Midbrain (tissue), 1 donor: ENCODE results near the gene OR3A2.
"Not testable (repeated sequence)": the region's sequence is repeated elsewhere in the genome, so short reads cannot be mapped to it uniquely, and the experiment has no call there.

ENCODE experiments used
- DNase-seq: peaks from one replicate; lab custom pipeline; 2025; lab: John Stamatoyannopoulos, UW

OR3A2 gene

DNA sequence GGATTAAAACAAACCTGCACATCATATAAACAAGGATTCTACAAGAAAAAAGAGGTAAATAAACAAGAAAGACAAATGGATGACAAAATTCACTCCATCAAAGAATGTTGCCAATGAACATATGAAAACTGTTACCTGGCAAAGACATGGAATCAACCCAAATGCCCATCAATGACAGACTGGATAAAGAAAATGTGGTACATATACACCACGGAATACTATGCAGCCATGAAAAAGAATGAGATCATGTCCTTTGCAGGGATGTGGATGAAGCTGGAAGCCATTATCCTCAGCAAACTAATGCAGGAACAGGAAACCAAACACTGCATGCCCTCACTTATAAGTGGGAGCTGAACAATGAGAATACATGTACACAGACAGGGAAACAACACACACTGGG is 92.6 kb downstream of the OR3A2 start:
- DNase-seq = not testable (repeated sequence)

DNA sequence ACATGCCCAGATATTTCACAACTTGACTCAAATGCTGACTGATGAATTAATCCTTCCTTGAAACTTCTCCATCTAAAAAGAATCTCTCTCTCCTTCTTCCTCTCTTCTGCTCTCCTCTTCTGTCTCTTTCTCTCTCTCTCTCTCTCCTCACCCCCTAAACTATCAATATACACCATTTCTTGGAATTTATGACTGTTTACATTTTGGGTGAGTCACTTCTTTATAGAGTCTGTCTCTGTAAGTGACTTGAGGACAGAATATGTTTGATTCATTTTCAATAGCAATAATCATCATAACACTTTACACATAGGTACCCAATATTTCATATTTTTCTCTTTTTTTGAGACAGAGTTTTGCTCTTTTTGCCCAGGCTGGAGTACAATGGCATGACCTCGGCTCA is 103.2 kb downstream of the OR3A2 start:
- DNase-seq = no peak

DNA sequence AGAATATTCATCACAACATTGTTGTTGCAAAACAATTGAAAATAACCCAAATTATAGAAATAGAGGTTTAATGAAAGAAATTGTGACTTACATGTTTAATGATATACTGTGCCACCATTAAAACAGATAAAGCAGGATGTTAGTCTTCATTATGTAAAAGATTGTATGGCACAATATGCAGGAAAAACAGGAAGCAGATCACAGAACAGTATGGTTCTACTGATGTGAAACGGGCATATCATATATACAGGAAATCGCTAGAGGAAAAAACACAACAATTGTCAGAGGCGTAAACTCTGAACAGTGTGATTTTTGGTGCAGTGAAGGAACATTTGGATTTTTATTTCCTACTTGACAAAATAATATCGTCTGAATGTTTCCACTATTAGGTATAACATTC is 110.0 kb downstream of the OR3A2 start:
- no peak for DNase-seq

DNA sequence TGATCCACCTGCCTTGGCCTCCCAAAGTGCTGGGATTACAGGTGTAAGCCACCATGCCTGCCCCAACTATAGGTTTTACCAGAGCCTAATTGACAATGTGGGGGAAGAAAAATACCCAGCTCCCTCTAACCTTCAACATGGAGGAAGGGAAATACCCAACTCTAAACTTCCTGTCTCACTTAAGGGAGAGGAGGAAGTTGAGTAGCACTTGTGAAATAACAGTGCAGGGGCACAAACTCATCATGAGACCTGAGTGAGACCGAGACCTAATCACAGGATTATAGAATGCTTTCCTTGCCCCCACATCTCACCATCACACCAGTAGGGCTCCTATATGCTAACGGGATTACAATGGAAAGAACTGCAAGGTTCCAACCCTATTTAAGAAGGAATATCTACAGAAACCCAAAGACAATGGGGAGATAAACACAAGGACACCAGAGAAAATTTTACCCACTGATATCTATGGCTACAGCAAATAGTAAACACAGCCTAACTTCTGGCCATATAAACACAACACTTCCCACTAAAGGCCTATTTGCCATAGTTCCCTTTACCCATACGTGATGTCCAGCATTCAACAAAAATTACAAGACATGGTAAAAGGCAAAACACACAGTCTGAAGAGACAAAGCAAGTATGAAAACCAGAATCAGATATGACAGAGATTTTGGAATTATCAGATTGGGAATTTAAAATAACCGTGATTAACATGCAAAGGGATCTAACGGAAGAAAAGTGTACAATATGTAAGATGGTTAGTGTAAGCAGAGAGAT is 114.8 kb downstream of the OR3A2 start:
- no peak for DNase-seq

DNA sequence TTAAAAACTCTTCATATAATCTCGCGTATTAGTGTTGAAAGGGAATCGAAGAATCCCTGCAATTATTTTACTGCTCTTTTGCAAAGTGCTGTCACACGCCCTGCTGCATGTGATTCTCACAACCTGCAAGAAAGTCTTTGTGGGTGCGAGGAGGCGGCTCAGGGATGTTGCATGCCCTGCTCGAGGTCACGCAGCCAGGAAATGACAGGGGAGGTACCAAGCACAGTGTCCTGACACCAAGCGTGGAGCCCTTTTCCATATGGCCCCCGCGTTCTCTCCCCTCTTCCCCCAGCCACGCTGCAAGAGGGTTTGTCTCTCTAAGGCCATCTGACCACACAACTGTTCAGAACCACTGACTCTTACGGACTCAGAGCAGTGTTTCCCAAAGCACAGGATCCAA is 125.5 kb downstream of the OR3A2 start:
- no peak for DNase-seq

DNA sequence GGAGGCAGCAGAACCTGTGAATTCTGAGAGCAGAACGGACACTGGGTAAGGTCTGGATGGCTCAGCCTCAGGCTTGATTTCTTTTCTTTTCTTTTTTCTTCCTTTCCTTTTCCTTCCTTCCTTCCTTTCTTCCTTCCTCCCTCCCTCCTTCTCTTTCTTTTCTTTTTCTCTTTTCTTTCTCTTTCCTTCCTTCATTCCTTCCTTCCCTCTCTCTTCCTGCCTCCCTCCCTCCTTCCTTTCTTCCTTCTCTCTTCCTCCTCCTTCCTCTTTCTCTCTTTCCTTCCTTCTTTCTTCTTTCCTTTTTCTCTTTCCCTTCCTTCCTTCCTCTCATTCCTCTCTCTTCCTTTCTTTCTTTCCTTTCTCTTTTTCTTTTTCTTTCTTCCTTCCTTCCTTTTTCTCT is 125.9 kb downstream of the OR3A2 start:
- DNase-seq = no peak

DNA sequence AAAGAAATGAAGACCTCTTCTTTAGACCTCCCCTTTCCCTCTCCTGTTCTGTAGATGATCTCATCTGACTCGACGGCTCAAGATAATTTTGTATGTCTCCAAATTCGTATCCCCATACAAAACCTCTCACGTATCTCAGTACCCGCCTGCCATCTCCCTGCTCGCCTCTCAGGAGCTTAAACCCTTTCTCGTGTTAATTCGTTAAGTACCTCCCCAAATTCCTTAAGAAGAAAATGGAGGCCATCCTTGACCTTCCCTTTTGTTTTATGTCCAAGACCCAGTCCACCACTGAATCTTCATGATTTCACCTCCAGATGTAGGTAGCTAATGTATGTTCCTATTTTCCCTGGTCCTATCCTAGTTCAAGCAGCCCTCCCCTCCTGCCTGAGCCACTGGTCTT is 129.5 kb downstream of the OR3A2 start:
- no peak for DNase-seq

DNA sequence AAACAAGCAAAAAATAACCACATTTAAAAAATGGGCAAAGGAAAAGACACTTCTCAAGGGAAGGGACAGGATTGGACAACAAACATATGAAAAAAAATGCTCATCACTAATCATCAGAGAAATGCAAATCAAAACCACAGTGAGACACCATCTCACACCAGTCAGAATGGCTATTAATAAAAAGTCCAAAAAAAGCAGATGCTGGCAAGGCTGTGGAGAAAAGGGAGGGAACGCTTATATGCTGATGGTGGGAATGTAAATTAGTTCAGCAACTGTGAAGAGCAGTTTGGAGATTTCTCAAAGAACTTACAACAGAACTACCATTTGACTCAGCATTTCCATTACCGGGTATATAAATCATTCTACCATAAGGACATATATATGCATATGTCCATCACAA is 137.1 kb downstream of the OR3A2 start:
- not testable (repeated sequence) for DNase-seq

DNA sequence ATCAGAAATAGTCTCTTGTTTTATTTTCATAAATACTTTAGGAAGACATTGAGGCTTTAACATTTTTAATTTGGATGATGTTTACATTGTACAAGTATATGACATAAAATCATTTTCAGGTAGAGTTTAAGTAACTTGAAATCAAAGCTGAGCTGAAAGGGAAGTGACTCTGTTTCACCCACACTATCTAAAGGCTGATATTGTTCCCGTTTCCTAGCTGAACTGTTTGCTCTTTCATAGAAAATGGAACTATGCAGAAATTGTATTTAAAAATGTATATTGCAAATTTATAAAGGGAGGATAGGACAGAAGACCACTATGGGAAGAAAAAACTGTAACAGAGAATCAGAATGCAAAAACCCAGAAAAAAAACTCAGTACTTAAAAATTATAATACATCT is 141.3 kb downstream of the OR3A2 start:
- not testable (repeated sequence) for DNase-seq

DNA sequence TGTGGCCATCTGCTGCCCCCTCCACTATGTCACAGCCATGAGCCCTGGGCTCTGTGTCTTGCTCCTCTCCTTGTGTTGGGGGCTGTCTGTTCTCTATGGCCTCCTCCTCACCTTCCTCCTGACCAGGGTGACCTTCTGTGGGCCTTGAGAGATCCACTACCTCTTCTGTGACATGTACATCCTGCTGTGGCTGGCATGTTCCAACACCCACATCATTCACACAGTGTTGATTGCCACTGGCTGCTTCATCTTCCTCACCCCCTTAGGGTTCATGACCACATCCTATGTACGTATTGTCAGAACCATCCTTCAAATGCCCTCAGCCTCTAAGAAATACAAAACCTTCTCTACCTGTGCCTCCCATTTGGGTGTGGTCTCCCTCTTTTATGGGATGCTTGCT is 145.1 kb downstream of the OR3A2 start:
- not testable (repeated sequence) for DNase-seq

DNA sequence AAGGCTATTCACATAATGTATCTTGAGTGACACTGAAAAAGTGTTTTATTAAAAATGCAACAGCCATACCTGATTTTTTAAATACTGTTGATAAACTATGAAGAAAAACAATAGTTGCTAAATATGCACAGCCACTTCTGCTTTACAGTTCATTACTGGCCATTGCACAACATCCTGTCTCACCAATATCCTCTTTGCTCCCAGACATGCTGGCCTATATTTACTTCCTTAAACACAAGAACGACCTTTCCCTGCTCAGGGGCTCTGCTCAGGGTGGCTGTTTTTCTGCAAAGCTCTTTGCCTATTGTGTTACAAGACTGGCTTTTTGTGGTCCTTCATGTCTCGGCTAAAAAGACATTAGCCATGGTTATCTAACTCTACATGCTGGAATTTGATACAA is 147.4 kb downstream of the OR3A2 start:
- DNase-seq = peak; percentile 15

DNA sequence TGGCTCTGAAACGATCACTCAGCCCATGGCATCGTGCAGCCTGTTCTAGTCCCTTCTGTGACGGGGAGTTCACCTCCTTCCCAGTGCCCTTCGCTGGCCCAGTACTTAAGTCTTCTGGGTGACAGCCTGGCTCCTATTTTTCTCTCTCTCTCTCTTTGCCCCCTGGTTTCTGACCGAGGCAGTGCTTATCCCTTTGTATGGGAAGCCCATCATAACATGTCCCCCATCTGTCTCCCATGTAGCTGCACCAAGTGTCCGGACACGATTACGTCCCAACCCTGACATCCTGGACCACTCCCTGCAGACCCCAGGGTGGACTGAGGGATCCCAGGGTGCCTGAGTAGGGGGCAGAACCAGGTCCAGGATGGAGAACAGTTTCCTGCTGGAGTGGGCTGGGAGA is 153.8 kb downstream of the OR3A2 start:
- DNase-seq = not testable (repeated sequence)
